HEK293 (cell line): Measurements from ENCODE around the gene BIRC5.

Source experiments
- CTCF ChIA-PET: fragments of 350-600 bp; formaldehyde crosslinking; extraction: SDS; loops from one replicate; lab custom pipeline; 2021; ENCODE audit warnings: antibody characterized with exemption; lab: Yijun Ruan, JAX
- POLR2A ChIA-PET: fragments of 300-600 bp; formaldehyde crosslinking; extraction: SDS; loops from one replicate; lab custom pipeline; 2020; ENCODE audit warnings: antibody characterized with exemption, inconsistent platforms; lab: Yijun Ruan, JAX
- H3K27ac ChIP-seq: fragments of 200-500 bp; sonication (Bioruptor generic); 2 replicates; pipeline ENCODE4 v1.5.1; 2014; ENCODE audit warnings: low read depth, low read length, control low read depth, inconsistent platforms; ENCODE audit errors: extremely low read depth
- H3K36me3 ChIP-seq, 2 experiments: fragments of 200-500 bp in 1 of 2; sonication (Bioruptor generic) in 1 of 2; 1 replicate in 1 of 2; 2 replicates in 1 of 2; pipeline ENCODE4 v1.5.1; 2014 to 2017; ENCODE audit warnings: inconsistent platforms in 2 of 2, low read length in 2 of 2; ENCODE audit not compliant: control insufficient read depth in 2 of 2, insufficient read depth in 1 of 2
- H3K4me1 ChIP-seq: fragments of 200-500 bp; sonication (Bioruptor generic); 2 replicates; pipeline ENCODE4 v1.5.1; 2014; ENCODE audit warnings: mild to moderate bottlenecking, low read length, inconsistent platforms; ENCODE audit not compliant: control insufficient read depth, insufficient read depth
- H3K4me3 ChIP-seq: 2 replicates; pipeline ENCODE4 v1.5.1; 2011; ENCODE audit warnings: low read depth, mild to moderate bottlenecking, control low read depth, low read length, moderate library complexity
- H3K9me3 ChIP-seq: fragments of 200-500 bp; sonication (Bioruptor generic); 2 replicates; pipeline ENCODE4 v1.5.1; 2014; ENCODE audit warnings: low read depth, low read length, inconsistent platforms; ENCODE audit not compliant: control insufficient read depth, insufficient read depth
- RBAK ChIP-seq: fragments of 450-650 bp; formaldehyde crosslinking; IDR thresholded peaks from 2 replicates; pipeline ENCODE4 v1.5.1; 2016; ENCODE audit warnings: missing biosample characterization, missing genetic modification characterization
- SALL2 ChIP-seq: fragments of 450-650 bp; formaldehyde crosslinking; IDR thresholded peaks from 2 replicates; pipeline ENCODE4 v1.5.0; 2017; ENCODE audit warnings: missing biosample characterization, mild to moderate bottlenecking, missing genetic modification characterization, borderline replicate concordance
- SP2 ChIP-seq: fragments of 450-650 bp; formaldehyde crosslinking; IDR thresholded peaks from 2 replicates; pipeline ENCODE4 v1.5.1; 2016; ENCODE audit warnings: missing biosample characterization, missing genetic modification characterization
- ZNF112 ChIP-seq: fragments of 450-650 bp; formaldehyde crosslinking; IDR thresholded peaks from 2 replicates; pipeline ENCODE4 v1.5.0; 2017; ENCODE audit warnings: missing biosample characterization, missing genetic modification characterization
- ZNF140 ChIP-seq: fragments of 450-650 bp; formaldehyde crosslinking; IDR thresholded peaks from 2 replicates; pipeline ENCODE4 v1.5.1; 2016; ENCODE audit warnings: missing biosample characterization, missing genetic modification characterization
- ZNF157 ChIP-seq: fragments of 450-650 bp; formaldehyde crosslinking; IDR thresholded peaks from 2 replicates; pipeline ENCODE4 v1.5.1; 2016; ENCODE audit warnings: missing biosample characterization, missing genetic modification characterization
- ZNF266 ChIP-seq: fragments of 450-650 bp; formaldehyde crosslinking; IDR thresholded peaks from 2 replicates; pipeline ENCODE4 v1.5.1; 2016; ENCODE audit warnings: missing biosample characterization, missing genetic modification characterization, low read depth
- ZNF292 ChIP-seq: fragments of 450-650 bp; formaldehyde crosslinking; IDR thresholded peaks from 2 replicates; pipeline ENCODE4 v1.5.1; 2016; ENCODE audit warnings: low read depth, missing biosample characterization, missing genetic modification characterization, borderline replicate concordance
- ZNF555 ChIP-seq: fragments of 450-650 bp; formaldehyde crosslinking; conservative IDR thresholded peaks from 2 replicates; pipeline ENCODE4 v1.5.1; 2017; ENCODE audit warnings: missing biosample characterization, mild to moderate bottlenecking, missing genetic modification characterization, inconsistent platforms
- ZNF558 ChIP-seq: fragments of 450-650 bp; formaldehyde crosslinking; IDR thresholded peaks from 2 replicates; pipeline ENCODE4 v1.5.1; 2016; ENCODE audit warnings: missing biosample characterization, missing genetic modification characterization
- ZNF624 ChIP-seq: fragments of 450-650 bp; formaldehyde crosslinking; IDR thresholded peaks from 2 replicates; pipeline ENCODE4 v1.5.1; 2017; ENCODE audit warnings: missing biosample characterization, missing genetic modification characterization
- ZNF768 ChIP-seq: fragments of 450-650 bp; formaldehyde crosslinking; IDR thresholded peaks from 2 replicates; pipeline ENCODE4 v1.5.1; 2018; ENCODE audit warnings: missing biosample characterization, mild to moderate bottlenecking, missing genetic modification characterization
- ZNF776 ChIP-seq: fragments of 450-650 bp; formaldehyde crosslinking; IDR thresholded peaks from 2 replicates; pipeline ENCODE4 v1.5.0; 2017; ENCODE audit warnings: missing biosample characterization, missing genetic modification characterization, borderline replicate concordance
- ZNF791 ChIP-seq: fragments of 450-650 bp; formaldehyde crosslinking; IDR thresholded peaks from 2 replicates; pipeline ENCODE4 v1.5.1; 2016; ENCODE audit warnings: missing biosample characterization, missing genetic modification characterization
- TF ChIP-seq, protein P1 (sequence below): fragments of 450-650 bp; formaldehyde crosslinking; IDR thresholded peaks from 2 replicates; pipeline ENCODE4 v1.5.1; 2016; ENCODE audit warnings: missing biosample characterization, missing genetic modification characterization
- TF ChIP-seq, protein P2 (sequence below): fragments of 450-650 bp; formaldehyde crosslinking; IDR thresholded peaks from 2 replicates; pipeline ENCODE4 v1.5.1; 2016; ENCODE audit warnings: missing biosample characterization, missing genetic modification characterization
- TF ChIP-seq, protein P3 (sequence below): fragments of 450-650 bp; formaldehyde crosslinking; conservative IDR thresholded peaks from 2 replicates; pipeline ENCODE4 v1.5.1; 2016; ENCODE audit warnings: low read depth, missing biosample characterization, missing genetic modification characterization
- TF ChIP-seq, protein P4 (sequence below): fragments of 450-650 bp; formaldehyde crosslinking; IDR thresholded peaks from 2 replicates; pipeline ENCODE4 v1.5.1; 2016; ENCODE audit warnings: missing biosample characterization, missing genetic modification characterization

BIRC5 gene

DNA sequence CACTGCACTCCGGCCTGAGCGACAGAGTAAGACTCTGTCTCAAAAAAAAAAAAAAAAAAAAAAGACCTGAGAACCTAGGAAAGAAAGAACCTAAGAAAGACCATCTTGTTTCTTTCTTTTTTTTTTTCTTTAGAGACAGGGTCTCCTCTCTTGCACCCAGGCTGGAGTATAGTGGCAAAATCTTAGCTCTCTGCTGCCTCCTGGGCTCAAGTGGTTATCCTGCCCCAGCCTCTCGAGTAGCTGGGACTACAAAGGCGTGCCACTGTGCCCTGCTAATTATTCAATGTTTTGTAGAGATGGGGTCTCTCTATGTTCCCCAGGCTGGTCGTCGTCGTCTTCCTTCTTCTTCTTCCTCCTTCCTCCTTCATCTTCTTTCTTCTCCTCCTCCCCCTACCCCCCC lies 7.8 kb upstream of the BIRC5 start:
- Histone ChIP-seq H3K4me1 (no peaks in the 10 kb centered on the region), H3K27ac (no peak overlapping the region), H3K4me3 (no peak overlapping the region), H3K36me3 (peaks cover 0 to 38% of the 10 kb centered on the region in 2 experiments; a peak in 2 of 3 replicates), H3K9me3 (no peaks in the 10 kb centered on the region)
- TF ChIP-seq ZNF140 (tag by site-specific recombination) = no peak
- no peak for TF ChIP-seq ZNF791 (tag by site-specific recombination)
- TF ChIP-seq, protein P1, sequence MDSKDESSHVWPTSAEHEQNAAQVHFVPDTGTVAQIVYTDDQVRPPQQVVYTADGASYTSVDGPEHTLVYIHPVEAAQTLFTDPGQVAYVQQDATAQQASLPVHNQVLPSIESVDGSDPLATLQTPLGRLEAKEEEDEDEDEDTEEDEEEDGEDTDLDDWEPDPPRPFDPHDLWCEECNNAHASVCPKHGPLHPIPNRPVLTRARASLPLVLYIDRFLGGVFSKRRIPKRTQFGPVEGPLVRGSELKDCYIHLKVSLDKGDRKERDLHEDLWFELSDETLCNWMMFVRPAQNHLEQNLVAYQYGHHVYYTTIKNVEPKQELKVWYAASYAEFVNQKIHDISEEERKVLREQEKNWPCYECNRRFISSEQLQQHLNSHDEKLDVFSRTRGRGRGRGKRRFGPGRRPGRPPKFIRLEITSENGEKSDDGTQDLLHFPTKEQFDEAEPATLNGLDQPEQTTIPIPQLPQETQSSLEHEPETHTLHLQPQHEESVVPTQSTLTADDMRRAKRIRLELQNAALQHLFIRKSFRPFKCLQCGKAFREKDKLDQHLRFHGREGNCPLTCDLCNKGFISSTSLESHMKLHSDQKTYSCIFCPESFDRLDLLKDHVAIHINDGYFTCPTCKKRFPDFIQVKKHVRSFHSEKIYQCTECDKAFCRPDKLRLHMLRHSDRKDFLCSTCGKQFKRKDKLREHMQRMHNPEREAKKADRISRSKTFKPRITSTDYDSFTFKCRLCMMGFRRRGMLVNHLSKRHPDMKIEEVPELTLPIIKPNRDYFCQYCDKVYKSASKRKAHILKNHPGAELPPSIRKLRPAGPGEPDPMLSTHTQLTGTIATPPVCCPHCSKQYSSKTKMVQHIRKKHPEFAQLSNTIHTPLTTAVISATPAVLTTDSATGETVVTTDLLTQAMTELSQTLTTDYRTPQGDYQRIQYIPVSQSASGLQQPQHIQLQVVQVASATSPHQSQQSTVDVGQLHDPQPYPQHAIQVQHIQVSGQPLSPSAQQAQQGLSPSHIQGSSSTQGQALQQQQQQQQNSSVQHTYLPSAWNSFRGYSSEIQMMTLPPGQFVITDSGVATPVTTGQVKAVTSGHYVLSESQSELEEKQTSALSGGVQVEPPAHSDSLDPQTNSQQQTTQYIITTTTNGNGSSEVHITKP (tag by site-specific recombination) = no peak
- TF ChIP-seq ZNF555 (tag by site-specific recombination) = no peak
- TF ChIP-seq ZNF157 (tag by site-specific recombination) = no peak
- no peak for TF ChIP-seq ZNF776 (tag by site-specific recombination)
- no peak for TF ChIP-seq ZNF624 (tag by site-specific recombination)
- no peak for TF ChIP-seq ZNF292 (tag by site-specific recombination)
- TF ChIP-seq, protein P2, sequence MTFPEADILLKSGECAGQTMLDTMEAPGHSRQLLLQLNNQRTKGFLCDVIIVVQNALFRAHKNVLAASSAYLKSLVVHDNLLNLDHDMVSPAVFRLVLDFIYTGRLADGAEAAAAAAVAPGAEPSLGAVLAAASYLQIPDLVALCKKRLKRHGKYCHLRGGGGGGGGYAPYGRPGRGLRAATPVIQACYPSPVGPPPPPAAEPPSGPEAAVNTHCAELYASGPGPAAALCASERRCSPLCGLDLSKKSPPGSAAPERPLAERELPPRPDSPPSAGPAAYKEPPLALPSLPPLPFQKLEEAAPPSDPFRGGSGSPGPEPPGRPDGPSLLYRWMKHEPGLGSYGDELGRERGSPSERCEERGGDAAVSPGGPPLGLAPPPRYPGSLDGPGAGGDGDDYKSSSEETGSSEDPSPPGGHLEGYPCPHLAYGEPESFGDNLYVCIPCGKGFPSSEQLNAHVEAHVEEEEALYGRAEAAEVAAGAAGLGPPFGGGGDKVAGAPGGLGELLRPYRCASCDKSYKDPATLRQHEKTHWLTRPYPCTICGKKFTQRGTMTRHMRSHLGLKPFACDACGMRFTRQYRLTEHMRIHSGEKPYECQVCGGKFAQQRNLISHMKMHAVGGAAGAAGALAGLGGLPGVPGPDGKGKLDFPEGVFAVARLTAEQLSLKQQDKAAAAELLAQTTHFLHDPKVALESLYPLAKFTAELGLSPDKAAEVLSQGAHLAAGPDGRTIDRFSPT (tag by site-specific recombination) = no peak
- no peak for TF ChIP-seq ZNF112 (tag by site-specific recombination)
- no peak for TF ChIP-seq RBAK
- TF ChIP-seq, protein P3, sequence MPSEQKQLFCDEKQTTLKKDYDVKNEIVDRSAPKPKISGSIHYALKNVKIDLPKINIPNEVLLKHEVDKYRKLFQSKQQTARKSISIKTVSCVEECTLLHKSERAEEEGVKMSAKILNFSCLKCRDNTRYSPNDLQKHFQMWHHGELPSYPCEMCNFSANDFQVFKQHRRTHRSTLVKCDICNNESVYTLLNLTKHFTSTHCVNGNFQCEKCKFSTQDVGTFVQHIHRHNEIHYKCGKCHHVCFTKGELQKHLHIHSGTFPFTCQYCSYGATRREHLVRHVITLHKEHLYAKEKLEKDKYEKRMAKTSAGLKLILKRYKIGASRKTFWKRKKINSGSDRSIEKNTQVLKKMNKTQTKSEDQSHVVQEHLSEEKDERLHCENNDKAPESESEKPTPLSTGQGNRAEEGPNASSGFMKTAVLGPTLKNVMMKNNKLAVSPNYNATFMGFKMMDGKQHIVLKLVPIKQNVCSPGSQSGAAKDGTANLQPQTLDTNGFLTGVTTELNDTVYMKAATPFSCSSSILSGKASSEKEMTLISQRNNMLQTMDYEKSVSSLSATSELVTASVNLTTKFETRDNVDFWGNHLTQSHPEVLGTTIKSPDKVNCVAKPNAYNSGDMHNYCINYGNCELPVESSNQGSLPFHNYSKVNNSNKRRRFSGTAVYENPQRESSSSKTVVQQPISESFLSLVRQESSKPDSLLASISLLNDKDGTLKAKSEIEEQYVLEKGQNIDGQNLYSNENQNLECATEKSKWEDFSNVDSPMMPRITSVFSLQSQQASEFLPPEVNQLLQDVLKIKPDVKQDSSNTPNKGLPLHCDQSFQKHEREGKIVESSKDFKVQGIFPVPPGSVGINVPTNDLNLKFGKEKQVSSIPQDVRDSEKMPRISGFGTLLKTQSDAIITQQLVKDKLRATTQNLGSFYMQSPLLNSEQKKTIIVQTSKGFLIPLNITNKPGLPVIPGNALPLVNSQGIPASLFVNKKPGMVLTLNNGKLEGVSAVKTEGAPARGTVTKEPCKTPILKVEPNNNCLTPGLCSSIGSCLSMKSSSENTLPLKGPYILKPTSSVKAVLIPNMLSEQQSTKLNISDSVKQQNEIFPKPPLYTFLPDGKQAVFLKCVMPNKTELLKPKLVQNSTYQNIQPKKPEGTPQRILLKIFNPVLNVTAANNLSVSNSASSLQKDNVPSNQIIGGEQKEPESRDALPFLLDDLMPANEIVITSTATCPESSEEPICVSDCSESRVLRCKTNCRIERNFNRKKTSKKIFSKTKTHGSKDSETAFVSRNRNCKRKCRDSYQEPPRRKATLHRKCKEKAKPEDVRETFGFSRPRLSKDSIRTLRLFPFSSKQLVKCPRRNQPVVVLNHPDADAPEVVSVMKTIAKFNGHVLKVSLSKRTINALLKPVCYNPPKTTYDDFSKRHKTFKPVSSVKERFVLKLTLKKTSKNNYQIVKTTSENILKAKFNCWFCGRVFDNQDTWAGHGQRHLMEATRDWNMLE (tag by site-specific recombination) = no peak
- ChIA-PET POLR2A (interaction anchor here (0.7 to 1.6 kb wide), 4 partner anchors 15 to 1067 kb away, joined by 4 to 8 read pairs (median 5); partner anchors contain the start of genes AFMID and TK1), CTCF (interaction anchor here (1.1 to 2.6 kb wide), 2 partner anchors 44 to 121 kb away, joined by 4 to 12 read pairs; no protein-coding TSS in a partner anchor)

DNA sequence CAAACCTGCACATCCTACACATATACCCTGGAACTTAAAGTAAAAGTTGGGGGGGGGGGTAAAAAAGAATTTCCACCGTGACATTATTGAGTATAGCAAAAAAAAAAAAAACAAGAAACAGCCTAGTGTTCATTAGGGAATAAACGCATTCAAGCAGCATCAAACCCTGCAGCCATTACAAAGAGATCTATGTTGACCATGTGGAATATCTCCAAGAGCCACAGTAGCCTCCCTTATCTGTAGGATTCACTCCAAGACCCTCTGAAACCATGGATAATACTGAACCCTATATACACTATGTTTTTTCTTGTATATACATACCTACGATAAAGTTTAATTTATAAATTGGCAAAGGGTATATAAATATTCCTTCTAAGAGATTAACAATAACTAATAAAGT lies 5.6 kb upstream of the BIRC5 start:
- Histone ChIP-seq H3K9me3 (no peaks in the 10 kb centered on the region), H3K4me3 (no peak overlapping the region), H3K27ac (no peak overlapping the region), H3K4me1 (no peaks in the 10 kb centered on the region), H3K36me3 (peaks cover 0 to 31% of the 10 kb centered on the region in 2 experiments; a peak in 2 of 3 replicates)
- CTCF ChIA-PET = interaction anchor here (2.6 kb wide), 1 partner anchor 42 kb away, joined by 12 read pairs; no protein-coding TSS in a partner anchor
- POLR2A ChIA-PET = no interaction called here
- TF ChIP-seq ZNF558 (no peak), ZNF266 (tag by site-specific recombination) (no peak), SP2 (tag by site-specific recombination) (no peak), ZNF768 (tag by site-specific recombination) (no peak), SALL2 (no peak)
- TF ChIP-seq, protein P4, sequence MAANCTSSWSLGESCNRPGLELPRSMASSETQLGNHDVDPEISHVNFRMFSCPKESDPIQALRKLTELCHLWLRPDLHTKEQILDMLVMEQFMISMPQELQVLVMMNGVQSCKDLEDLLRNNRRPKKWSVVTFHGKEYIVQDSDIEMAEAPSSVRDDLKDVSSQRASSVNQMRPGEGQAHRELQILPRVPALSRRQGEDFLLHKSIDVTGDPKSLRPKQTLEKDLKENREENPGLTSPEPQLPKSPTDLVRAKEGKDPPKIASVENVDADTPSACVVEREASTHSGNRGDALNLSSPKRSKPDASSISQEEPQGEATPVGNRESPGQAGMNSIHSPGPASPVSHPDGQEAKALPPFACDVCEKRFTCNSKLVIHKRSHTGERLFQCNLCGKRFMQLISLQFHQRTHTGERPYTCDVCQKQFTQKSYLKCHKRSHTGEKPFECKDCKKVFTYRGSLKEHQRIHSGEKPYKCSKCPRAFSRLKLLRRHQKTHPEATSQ (tag by site-specific recombination) = no peak
- TF ChIP-seq, protein P1 (tag by site-specific recombination) = no peak
